HepG2 (cell line): ENCODE results near the gene EPSTI1.

Source experiments
- EZH2 ChIP-seq: conservative IDR thresholded peaks from 2 replicates; pipeline ENCODE4 v1.6.1; 2012; ENCODE audit warnings: mild to moderate bottlenecking, low read depth, low read length, moderate library complexity
- FOXA3 ChIP-seq: IDR thresholded peaks from 2 replicates; pipeline ENCODE4 v1.6.1; 2016; ENCODE audit warnings: missing genetic modification reagents, missing compliant biosample characterization
- HHEX ChIP-seq: IDR thresholded peaks from 2 replicates; pipeline ENCODE4 v1.6.1; 2016; ENCODE audit warnings: control low read depth
- POLR2AphosphoS2 ChIP-seq: IDR thresholded peaks from 2 replicates; pipeline ENCODE4 v1.6.1; 2011; ENCODE audit warnings: low read depth, low read length, improper control_type of control experiment
- POLR2AphosphoS5 ChIP-seq: IDR thresholded peaks from 2 replicates; pipeline ENCODE4 v1.6.1; 2012; ENCODE audit warnings: low read depth, low read length
- RBM39 ChIP-seq: fragments of 200-400 bp; formaldehyde crosslinking; IDR thresholded peaks from one replicate; pipeline ENCODE4 v1.6.1; 2018; ENCODE audit warnings: antibody characterized with exemption, mild to moderate bottlenecking, low read depth, low read length; ENCODE audit not compliant: poor library complexity, severe bottlenecking
- ZNF282 ChIP-seq: fragments of 450-650 bp; IDR thresholded peaks from 2 replicates; pipeline ENCODE4 v1.6.1; 2018; ENCODE audit not compliant: partially characterized antibody
- ZNF446 ChIP-seq: sonication (generic); formaldehyde crosslinking; IDR thresholded peaks from 2 replicates; pipeline ENCODE4 v1.5.0; 2020; ENCODE audit warnings: mild to moderate bottlenecking, missing genetic modification reagents

GRCh38 chr13:42924344-42924743 lies 67.7 kb downstream of the EPSTI1 start:
- TF ChIP-seq EZH2 (no peak), POLR2AphosphoS2 (no peak), RBM39 (no peak), FOXA3 (no peak), ZNF282 (no peak), HHEX (no peak), ZNF446 (CRISPR knock-in tag) (no peak), POLR2AphosphoS5 (no peak)
